M059J (cell line): Measurements from ENCODE around the gene PPM1L. TPM values are rescaled to one million over a fixed set of nuclear protein-coding genes. Genes with fewer than 3 reads are reported as not detected.

ENCODE experiments used
- DNase-seq: peaks from one replicate; pipeline ENCODE4 v3.0.0-alpha.2; 2012; ENCODE audit warnings: low read depth
- total RNA-seq: library from RNA; depleted of rRNA; stranded (reverse); fragments of >200 nt; shearing (Covaris generic); gene quantifications from 2 replicates; pipeline ENCODE4 v1.2.3, GENCODE V29; 2014

PPM1L gene
- total RNA-seq, 1 experiment from 2014 or later: 3.7 TPM

DNA sequence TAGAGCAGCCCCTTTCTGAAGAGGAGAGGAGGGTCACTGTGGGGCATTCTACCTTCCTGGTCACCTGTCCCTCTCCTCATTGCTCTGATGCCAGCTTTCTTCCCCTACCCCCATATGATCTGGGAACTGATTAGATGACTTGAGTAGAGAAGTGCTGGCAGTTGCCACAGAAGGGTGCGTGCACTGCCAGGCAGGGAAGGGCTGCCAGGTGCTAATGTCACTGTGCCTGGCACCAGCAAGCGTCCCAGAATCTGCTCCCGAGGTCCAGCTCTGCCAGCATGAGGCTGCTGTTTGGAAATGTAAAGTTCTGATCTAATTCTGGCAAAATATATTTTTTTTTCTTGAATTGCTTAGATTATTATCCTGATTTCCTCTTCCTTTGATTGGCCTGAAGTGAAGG is 52.8 kb downstream of the PPM1L start:
- no peak for DNase-seq

DNA sequence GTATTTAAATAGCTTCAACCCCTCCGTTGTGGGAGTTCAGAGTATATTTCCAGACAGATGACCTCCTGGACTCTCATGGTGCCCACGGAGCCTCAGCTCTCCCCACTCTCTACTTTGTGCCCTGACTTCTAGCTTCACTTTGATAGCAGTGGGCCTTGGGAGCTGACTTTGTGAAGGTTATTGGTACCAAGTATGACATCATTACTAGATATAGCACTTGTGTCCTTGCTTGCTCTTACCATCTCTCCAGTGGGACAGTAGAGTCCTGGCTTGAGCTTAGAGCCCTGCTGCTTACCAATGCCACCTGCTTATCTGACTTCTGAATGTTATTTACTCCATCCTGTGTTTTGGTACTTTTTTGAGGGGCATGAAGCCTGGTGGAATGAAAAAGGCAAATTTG is 53.4 kb downstream of the PPM1L start:
- no peak for DNase-seq

DNA sequence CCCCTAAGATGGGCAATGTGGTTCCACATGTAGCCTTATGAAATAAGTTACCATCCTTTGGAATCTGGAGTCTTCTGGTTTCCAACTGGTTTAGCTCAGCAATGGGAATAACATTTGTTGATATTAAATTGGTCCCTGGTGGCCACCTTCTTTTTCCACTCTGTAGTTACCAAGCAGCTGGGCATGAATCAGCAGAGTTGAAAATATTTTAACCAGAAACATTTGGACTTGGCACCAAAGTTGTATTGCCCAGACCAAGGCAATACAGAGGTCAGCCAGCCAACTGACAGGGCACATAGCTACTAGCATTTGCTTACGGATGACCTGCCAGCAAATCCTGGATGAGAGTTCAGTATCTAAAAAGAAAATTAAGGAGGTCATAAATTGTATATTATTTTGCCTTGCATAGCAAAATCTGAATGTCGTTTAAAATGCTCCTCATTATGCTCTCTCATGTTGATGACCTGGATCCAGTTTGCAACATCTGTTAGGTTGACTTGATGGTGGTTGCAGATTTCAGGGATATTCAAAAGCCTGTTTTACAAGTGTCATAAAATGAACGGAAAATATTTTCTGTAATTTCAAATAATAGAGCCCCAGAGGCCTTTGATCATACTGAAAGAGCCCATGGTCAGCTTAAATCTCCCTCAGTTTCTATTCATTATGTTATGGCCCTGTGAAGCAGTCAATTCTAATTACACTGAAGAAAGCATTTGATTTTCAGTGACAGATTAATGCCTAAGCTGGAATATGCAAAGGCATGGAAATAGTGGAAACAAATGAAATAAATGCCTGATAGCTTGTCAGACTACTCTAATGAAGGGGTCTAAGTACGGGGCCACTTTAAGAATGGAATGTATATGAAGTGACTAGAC is 54.6 kb downstream of the PPM1L start:
- DNase-seq: peak; percentile 52

DNA sequence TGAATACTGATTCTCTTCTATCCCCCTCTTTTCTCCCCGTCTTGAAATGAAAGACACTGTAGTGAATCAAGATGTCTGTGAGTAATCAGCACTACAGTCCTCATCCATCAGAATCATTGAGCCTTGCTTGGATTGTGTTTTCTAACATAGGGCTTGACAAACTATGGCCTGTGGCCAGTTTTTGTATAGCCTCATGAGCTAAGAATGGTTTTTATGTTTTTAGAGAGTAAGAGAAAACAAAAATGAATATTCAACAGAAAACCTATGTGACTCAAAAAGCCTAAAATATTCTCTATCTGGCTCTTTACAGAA is 55.2 kb downstream of the PPM1L start:
- DNase-seq: no peak

DNA sequence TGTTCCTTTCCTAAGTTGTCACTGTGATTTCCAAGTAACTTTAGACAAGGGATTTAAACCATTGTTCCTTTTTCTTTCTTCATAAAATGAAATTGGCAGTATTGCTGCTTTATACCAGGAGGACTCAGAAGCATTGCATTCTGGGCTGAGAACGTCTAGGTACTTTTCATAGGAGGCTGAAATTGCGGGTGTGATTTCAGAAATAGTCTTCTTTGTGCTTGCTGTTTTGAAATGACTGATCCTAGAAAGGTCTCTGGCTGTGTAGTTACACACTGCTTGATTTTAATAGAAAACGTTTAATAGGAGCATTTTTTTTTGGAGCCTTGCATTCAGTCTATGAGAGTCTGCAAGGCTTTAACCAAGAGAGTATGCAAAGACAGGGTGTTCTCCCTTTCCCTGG is 56.3 kb downstream of the PPM1L start:
- DNase-seq: no peak

DNA sequence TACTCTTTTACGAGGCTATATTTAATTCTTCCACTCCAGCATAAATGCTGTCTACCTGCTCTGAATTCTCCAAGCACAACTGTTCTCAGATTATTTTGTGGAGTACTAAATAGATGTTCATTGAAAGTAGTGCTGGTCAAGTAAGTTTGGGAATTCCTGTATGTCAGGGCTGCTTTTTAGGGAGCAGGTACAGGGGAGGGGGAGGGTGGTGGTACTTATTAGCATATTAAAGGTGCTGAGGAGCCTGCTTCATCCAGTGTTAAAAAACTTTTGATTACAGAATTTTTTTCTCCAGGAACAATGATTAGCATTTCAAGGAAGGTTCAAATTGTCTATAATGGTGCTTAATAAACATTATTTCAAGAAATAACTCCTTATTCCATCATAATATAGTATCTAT is 59.2 kb downstream of the PPM1L start:
- no peak for DNase-seq

DNA sequence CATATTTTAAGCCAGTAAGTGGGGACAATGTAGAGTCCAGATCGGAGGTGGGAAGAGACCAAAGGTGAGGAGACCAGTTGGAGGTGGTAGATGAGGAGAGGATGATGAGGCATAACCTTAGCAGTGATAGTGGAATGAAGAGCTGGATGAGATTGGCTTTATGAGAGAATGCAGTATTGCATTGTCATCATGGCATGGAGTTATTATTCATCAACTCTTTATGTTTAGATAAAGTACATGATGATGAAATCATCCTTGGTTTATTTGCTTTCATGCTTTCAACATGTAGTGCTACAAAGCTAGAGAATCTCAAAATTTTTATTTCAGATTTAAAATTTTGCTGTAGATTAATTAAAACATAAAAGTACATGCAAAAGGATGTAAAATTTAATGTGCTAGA is 64.0 kb downstream of the PPM1L start:
- DNase-seq: no peak

DNA sequence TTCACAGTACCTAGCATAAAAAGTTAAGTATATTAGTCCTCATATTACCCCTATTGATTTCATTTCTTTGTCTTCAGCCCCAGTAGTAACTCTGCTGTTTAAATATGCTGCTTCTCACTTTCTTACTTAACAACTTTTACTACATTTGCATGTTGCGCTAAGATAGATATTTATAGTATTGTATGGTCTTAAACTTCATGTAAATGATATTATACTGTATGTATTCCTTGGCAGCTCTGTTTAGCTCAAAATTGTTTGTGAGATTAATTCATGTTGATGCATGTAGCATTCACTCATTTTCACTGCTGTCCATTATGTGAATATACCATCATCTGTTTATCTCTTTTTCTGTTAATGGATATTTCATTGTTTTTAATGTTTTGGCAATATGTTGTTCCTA is 64.4 kb downstream of the PPM1L start:
- no peak for DNase-seq

DNA sequence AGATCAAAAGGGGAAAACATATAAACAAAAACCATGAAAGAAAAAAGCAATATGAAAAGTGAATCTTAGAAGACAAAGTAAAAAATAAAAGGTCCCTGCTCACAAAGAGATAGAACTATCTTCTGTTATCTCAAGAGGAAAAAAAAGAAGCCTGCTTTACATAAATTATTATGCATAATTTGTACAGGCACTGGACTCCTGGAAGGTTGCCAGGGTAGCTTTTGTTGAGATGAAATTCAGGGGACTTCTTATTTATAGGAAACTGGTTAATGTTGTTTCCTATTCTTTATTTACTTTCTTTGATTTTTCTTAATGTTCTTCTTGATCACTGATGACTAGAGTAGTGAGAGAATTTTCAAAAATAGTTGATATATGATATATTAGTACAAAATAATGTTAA is 66.9 kb downstream of the PPM1L start:
- DNase-seq: no peak

DNA sequence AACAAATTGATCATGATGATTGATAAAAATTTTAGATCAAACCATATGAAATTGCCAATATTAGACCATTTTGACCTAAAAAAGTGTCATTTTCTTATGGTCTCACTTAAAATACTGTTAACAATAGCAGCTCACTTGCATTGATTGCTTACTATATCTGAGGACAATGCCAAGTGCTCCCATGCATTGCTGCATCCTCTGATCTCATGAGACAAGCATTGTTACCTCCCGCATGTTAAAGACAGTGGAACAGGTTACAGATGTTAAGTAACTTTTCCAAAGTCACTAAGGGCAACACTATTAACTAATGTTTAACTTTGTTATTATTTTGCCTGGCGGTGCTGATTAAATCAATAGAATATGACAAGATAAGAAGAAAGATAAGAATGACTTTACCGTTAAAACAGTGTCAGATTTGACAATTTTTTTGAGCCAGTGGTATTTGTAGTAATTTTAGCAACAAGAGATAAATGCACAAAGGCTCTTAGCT is 69.3 kb downstream of the PPM1L start:
- no peak for DNase-seq

DNA sequence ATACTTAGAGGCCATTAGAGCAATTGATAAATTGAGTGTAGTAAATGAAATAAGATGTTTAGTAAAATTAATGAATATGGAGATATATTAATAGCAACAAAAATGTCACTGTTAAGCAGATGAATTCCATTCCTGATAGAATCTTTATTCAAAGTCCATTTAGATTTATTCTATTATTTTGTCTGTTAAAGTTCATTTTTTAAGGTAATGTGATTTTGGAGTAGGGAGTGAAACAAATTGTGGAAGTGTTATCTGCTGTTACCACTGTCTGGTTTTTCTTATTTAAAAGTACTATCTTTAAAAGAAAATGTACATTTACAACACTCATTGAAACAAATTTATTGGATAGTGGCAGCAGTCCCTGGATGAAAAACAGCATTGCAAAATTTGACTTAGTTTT is 70.4 kb downstream of the PPM1L start:
- no peak for DNase-seq

DNA sequence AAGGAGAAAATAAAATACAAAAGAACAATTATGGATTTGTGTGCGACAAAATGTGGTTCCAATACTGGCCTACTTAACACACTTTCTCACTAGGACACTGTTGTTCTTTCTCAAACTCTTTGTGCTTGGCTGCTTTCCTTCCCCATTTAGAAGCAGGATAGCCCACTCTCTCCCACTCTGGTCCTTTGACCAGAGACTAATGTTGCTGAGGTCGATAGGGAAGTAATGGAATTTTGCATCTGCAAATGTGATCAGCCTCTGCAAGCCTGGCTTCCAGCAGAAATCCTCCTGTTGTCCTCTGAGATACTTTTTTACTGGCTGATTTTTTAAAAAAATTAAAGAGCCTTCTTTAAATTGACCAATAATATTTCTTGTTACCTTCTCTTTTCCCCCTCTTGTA is 71.0 kb downstream of the PPM1L start:
- DNase-seq: no peak

DNA sequence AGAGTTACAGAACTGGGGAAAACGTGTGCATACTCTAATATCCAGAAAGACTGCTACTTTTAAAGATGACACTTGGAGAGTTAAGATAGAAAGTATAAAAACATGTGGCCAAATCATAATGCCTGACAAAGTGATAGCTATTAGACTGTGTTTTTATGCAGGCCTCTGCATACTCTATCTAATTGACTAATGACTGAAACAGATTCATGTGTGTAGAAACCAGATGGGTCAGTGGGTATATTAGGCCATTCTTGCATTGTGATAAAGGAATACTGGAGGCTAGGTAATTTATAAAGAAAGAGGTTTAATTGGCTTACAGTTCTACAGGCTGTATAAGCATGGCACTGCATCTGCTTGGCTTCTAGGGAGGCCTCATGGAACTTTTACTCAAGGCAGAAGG is 71.5 kb downstream of the PPM1L start:
- no peak for DNase-seq

DNA sequence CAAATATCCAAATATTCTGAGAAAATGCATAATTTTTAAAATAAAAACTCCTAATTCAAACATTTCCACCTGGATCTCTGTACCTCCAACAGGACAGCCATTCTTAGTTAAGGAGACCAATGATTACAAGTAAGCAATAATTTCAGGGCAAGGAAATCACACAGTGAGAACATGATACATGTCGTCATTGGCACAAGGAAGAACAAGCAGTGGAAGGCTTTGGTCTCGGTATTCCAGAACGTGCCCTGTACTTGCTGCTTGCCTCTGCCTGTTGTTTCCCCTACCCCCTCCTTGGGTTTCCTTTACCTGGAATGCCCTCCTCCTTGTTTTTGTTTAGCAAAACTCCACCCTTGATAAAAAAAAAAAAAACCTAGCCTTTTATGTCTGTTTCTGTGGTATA is 72.8 kb downstream of the PPM1L start:
- no peak for DNase-seq

DNA sequence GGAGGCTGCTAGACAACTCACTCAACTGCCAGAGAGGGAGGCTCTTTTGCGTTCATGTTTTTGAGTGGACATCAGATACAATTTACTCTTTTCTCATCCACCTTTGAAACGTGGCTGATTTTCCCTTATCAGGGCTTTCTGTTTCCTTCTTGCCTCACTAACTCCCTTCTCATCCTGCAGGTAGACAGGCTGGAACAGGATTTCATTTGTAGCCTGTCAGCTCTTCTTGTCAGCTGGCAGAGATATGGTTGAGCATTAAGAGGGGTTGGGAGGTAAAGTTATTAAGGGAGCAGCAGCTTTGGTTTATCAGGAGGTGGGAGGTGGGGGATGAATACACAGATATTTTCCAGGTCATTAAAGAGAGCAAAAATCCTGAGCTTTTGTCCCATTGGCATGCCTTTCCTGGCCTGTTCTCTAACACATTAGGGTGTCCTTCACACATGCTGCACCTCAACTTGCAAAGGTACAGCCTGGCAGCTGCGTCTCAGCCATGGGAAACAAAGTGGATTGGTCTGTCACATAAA is 73.5 kb downstream of the PPM1L start:
- no peak for DNase-seq

DNA sequence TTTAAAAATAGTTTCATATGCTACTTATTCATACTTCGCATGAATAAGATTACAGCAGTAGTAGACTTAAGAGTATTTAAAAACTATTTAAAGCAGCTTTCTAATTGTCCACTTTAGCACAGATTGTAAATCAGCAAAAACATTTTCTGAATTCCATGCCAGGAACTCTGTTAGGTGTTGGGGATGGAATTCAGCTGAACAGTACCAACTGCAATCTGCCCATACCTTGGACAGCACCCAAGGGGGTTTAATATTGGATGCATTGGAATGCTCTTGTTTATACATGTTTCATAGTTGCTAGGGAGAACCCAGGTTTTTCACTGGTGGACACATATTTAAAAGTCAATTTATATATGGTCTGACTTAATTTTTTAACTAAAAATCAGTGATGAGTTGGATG is 74.8 kb downstream of the PPM1L start:
- DNase-seq: peak; percentile 11

DNA sequence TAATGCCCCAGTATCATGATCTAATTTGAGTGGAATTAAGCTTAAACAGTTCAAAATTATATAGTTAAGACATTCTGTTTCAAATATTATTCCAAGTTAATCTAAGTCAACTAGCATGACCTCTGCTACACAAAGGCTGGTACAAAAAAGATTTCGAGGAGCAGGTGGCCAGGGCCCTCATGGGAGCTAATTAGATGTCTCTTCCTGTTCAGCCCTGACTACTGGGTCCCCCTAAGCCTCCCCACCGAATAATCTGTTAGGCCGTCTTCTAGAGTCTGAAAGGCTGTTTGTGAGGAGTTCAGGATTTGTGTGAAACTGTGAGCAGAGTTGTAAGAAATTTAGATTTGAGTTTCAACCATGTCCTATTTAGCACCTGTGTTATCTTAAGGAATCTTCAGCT is 75.4 kb downstream of the PPM1L start:
- no peak for DNase-seq

DNA sequence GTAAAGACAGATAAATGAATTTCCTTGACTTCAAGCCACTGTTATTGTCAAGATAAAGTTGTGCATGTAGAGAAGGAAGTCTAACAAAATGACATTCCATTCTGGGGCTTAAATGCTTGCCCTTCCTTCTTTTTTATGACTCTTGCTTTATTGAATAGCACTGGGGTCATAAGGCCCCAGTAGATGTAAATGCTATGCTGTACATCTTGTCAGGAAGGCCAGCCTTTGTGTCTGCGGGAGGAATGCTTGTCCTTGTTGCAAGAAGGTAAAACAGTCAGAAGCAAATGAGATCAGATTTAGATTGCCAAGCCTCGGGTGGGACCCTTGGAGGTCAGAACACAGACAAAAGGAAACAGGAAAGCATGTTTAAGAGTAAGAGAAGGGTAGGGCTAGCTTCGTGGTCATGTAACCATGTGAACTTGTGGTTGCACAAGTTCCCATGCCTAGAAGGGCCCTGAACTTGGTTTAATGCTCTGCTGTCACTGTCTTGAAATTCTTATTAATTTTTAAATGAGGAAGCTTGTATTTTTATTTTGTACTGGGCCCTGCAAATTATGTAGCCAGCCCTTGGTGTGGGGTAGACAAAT is 81.5 kb downstream of the PPM1L start:
- no peak for DNase-seq

DNA sequence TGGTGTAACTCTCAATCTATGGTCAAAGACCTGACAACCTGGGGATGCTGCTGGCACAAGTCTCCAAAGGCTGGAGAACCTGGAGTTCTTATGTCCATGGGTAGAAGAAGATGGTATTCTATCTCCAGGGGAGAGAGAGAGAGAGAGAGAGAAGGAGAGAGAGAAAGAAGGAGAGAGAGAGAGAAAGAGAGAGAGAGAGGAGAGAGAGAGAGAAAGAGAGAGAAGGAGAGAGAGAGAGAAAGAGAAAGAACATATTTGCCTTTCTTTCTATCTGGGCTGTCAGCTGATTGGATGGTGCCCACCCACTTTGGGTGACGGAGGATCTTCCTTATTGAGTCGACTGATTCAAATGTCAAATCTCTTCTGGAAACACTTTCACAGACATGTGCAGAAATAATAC is 84.6 kb downstream of the PPM1L start:
- DNase-seq: no peak

DNA sequence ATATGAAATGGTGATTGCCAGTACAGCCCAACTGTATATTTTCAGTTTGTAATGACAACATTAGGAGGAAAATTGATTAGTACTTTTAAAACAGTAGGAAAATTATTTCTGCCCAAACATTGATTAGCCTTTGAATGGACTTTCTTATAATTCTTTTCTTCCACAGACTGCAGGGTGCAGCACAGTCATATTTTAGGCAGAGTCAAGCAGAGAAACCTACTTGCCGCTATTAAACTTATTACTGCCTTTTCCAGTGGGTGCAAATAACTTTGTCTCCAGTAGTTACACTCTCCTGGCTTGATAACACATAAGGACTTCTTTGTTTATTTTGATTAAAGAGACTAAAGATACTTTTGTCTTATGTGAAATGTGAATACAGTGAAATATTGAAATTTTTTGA is 85.4 kb downstream of the PPM1L start:
- DNase-seq: no peak

DNA sequence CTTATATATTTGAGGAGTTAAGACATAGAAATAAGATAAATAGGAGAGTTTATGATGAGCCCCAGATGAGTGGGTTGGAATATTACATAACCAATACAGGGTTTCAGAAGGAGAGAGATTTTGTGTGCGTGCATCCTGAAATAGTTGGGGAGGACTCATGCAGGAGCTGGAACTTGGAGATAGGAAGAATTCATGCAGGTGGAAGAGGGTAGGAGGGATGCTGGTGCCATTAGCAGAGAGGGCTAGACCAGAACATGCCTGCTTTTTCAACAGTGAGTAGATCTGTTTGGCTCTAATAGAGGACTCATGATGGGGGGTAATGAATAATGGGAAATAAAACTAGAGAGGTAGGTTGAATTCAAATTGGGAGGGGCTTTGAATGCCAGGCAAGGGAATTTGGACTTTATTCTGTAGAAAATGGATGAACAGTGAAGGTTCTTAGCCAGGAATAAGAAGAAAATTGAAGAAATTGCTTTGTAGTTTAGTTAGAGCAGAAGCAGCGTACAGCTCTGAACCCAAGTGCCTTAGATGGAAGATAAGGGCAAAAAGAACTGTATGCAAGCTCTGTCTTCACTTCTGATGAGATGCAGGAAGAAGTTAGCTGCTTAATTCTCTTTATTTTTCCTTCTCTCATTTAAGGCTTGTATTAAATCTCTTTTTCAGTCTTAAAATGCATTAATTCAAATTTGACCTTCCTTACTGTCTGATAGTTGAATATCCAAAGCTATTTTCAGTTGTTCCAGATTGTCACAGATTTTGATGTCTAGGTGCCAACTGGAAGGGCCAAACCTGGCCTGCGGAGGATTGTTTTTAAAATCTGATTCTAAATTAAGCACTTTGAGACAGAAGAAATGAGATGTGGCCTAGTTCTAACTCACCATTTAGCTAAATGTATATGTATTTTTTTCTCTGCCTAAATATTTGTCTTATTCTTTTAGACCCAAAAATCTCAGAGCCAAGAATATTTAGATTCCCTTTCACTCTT is 86.3 kb downstream of the PPM1L start:
- no peak for DNase-seq

DNA sequence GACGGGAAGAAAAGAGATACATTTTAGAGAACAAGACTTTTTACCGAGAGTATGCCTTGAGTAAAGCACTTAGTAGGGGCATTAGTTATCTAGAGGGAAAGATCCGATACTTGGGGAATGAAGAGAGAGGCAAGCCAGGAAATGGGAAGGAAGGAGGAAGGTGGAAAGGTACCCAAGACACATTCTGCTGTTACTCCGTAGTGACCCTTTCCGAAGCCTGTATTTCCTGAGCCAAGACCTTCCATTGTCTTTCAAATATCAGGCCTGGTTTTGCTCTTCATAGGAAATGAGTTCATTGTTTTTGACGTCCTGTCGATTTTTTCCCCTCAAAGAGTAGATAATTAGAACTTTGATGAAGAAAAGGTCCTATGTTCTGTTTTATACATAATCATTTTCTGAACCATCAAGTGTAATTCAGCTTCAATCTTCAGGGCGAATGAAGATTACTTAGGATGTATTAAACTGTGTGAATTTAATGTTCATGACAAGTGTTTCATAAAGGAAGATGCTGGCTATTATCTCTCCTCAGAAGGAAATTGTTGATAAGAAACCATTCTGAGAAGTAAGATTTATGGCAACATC is 95.7 kb downstream of the PPM1L start:
- DNase-seq: no peak
